HG03342 (cell line): ENCODE results near the gene IL6.
A peak's percentile ranks its signal among the peaks of the same experiment; 100 is the strongest.

Experiments
- ATAC-seq: cut with Tn5 transposase; IDR thresholded peaks from one replicate; pipeline ENCODE4 v1.9.1; 2021; ENCODE audit warnings: mild to moderate bottlenecking, moderate library complexity; ENCODE audit not compliant: unreplicated experiment

The IL6 gene

DNA sequence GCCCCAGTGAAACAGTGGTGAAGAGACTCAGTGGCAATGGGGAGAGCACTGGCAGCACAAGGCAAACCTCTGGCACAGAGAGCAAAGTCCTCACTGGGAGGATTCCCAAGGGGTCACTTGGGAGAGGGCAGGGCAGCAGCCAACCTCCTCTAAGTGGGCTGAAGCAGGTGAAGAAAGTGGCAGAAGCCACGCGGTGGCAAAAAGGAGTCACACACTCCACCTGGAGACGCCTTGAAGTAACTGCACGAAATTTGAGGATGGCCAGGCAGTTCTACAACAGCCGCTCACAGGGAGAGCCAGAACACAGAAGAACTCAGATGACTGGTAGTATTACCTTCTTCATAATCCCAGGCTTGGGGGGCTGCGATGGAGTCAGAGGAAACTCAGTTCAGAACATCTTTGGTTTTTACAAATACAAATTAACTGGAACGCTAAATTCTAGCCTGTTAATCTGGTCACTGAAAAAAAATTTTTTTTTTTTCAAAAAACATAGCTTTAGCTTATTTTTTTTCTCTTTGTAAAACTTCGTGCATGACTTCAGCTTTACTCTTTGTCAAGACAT lies 574 bp upstream of the IL6 start:
- ATAC-seq = peak; percentile 74

DNA sequence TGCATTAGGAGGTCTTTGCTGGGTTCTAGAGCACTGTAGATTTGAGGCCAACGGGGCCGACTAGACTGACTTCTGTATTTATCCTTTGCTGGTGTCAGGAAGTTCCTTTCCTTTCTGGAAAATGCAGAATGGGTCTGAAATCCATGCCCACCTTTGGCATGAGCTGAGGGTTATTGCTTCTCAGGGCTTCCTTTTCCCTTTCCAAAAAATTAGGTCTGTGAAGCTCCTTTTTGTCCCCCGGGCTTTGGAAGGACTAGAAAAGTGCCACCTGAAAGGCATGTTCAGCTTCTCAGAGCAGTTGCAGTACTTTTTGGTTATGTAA lies 675 bp downstream of the IL6 start:
- ATAC-seq = no peak

DNA sequence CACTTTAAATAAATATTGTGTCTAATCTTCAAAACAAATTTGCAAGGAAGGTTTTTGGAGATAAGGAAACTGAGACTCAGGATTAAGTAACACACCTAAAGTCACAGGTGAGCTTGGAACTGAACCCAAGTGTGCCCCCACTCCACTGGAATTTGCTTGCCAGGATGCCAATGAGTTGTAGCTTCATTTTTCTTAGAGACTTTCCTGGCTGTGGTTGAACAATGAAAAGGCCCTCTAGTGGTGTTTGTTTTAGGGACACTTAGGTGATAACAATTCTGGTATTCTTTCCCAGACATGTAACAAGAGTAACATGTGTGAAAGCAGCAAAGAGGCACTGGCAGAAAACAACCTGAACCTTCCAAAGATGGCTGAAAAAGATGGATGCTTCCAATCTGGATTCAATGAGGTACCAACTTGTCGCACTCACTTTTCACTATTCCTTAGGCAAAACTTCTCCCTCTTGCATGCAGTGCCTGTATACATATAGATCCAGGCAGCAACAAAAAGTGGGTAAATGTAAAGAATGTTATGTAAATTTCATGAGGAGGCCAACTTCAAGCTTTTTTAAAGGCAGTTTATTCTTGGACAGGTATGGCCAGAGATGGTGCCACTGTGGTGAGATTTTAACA lies 1.5 kb downstream of the IL6 start:
- no peak for ATAC-seq

DNA sequence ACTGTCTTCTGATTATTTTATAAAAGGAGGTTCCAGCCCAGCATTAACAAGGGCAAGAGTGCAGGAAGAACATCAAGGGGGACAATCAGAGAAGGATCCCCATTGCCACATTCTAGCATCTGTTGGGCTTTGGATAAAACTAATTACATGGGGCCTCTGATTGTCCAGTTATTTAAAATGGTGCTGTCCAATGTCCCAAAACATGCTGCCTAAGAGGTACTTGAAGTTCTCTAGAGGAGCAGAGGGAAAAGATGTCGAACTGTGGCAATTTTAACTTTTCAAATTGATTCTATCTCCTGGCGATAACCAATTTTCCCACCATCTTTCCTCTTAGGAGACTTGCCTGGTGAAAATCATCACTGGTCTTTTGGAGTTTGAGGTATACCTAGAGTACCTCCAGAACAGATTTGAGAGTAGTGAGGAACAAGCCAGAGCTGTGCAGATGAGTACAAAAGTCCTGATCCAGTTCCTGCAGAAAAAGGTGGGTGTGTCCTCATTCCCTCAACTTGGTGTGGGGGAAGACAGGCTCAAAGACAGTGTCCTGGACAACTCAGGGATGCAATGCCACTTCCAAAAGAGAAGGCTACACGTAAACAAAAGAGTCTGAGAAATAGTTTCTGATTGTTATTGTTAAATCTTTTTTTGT lies 2.3 kb downstream of the IL6 start:
- ATAC-seq = no peak

DNA sequence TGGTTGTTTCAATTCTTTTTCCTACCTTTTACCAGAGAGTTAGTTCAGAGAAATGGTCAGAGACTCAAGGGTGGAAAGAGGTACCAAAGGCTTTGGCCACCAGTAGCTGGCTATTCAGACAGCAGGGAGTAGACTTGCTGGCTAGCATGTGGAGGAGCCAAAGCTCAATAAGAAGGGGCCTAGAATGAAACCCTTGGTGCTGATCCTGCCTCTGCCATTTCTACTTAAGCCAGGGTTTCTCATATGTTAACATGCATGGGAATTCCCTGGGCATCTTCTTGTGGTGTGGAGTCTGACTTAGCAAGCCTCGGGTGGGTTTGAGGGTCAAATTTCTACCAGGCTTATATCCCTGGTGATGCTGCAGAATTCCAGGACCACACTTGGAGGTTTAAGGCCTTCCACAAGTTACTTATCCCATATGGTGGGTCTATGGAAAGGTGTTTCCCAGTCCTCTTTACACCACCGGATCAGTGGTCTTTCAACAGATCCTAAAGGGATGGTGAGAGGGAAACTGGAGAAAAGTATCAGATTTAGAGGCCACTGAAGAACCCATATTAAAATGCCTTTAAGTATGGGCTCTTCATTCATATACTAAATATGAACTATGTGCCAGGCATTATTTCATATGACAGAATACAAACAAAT lies 3.2 kb downstream of the IL6 start:
- no peak for ATAC-seq

DNA sequence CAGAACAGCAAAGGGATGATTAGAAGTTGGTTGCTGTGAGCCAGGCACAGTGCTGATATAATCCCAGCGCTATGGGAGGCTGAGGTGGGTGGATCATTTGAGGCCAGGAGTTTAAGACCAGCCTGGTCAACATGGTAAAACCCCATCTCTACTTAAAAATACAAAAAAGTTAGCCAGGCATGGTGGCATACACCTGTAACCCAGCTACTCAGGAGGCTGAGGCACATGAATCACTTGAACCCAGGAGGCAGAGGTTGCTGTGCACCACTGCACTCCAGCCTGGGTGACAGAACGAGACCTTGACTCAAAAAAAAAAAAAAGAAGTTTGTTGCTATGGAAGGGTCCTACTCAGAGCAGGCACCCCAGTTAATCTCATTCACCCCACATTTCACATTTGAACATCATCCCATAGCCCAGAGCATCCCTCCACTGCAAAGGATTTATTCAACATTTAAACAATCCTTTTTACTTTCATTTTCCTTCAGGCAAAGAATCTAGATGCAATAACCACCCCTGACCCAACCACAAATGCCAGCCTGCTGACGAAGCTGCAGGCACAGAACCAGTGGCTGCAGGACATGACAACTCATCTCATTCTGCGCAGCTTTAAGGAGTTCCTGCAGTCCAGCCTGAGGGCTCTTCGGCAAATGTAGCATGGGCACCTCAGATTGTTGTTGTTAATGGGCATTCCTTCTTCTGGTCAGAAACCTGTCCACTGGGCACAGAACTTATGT lies 4.1 kb downstream of the IL6 start:
- ATAC-seq = no peak

DNA sequence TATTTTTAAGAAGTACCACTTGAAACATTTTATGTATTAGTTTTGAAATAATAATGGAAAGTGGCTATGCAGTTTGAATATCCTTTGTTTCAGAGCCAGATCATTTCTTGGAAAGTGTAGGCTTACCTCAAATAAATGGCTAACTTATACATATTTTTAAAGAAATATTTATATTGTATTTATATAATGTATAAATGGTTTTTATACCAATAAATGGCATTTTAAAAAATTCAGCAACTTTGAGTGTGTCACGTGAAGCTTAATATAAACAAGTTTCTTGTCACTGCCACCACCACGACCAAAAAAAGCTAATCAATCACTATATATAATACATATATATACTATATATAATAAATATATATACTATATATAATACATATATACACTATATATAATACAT lies 4.8 kb downstream of the IL6 start:
- ATAC-seq = no peak

DNA sequence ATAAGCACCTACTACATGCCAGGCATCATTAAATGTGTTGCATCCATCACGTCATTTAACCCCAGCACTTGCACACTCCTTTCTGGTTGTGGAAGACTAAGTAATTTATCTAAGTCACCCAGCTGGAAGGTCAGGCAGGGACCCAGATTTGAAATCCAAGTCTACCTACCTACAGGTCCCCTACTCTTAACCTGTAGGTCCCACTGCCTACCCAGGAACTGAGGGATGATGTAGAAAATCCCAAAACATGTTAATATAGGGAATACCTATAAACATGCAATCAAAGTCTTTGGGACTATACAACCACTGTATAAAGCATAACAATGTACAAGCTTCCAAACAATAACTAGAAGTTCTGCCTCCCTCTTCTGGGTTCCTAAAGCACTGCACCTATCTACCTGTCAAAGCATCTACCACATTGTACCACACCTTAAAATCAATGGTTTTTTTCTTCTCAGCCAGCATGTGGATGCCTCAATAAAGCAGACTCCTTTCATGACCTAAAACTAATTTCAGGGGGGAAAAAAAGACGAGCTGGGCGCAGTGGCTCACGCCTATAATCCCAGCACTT lies 5.6 kb downstream of the IL6 start:
- no peak for ATAC-seq

DNA sequence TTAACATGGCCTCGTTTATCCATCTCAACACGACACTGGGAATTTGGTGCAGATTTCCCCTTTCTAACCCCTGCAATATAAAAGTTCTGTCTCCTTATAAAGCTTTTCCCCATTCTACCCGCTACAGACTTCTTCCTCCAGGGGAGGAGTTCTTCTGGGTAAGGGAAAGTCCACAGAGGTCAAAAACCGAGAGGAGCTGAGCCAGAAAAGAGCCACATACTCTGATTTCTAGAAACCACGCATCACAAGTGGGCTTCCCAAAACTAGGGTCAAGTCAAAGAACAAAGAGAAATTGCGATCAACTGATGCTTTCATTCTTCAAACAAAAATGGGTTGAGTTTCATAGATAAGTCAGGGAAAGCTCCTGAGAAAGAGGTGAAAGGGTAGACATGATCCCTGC lies 6.8 kb downstream of the IL6 start:
- ATAC-seq = no peak

DNA sequence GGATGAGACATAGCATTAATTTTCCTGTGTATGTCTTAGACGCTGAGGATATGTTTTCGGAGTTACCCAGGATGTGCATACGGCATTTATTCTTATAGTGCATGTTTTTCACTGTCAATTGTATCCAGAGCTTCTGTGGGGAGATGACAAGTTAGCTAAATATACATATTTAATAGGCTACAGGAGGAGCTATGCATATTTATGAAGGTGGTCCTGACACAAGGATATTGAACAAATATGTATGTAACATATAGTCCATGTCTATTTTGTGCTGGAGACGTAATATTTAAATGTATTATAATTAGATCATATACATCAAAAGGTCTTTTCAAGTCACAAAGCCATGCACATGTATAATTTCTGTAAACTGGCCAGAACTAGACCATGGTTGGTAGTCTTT lies 16.0 kb downstream of the IL6 start:
- ATAC-seq = no peak

DNA sequence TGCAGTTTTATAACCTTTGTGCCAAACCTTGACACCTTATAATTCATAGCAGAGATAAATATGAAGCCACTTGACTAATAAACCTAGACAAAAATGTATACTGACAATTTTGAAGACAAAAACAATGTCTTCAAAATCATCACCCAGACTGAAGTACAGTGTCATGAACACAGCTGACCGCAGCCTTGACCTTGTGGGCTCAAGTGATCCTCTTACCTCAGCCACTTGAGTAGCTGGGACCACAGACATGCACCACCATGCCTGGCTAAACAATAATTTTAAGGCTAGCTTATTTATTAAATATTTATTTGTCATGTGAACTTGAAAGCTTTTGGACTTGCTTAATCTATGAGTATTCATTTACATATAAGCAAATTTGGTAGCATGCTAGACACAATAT lies 24.3 kb downstream of the IL6 start:
- no peak for ATAC-seq

DNA sequence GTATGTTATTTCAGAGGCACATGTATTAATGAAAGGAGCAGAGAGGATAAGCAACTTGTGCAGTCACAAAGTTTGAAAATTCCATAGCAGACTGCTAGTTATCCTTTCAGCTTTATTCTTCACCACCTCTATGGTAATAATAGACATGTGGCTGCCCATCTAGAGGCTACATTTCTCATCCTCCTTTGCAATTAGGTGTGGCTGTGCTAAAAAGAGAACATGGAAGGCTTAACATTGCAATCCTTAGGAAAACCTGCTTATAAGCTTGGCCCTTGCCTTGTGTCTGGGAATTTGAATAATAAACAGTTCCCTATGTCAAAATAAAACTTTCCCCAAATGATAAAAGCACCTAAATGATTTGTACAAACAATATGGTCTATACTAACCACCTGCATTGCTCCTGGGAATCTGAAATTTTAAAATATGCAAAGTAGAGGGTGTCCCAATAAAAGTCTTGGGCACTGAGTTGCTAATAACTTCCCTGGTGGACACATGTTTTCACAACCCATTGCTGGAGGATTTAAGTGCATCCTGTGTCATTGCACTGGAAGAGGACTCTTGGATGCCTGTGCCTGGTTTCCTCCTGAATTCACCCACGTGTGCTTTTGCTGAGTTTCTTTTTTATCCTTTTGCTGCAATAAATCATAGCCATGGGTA lies 30.5 kb downstream of the IL6 start:
- no peak for ATAC-seq

DNA sequence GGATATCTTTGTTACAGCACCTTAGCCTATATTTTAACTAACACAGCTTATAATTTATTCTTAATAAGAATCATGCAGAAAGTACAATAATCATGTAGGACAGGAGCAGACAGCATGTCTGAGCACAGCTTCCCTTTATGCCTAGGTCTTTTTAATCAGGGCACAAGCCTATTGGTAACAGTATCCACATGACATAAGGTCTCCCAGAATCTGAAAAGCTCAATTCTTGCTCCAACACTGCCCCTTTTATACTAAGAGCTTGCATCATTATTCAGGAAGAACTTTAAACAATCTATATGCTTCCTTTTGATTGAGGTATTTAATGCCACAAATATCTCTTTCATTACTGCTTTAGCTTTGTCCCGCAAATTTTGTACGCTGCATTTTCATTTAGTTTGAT lies 31.6 kb downstream of the IL6 start:
- ATAC-seq = no peak

DNA sequence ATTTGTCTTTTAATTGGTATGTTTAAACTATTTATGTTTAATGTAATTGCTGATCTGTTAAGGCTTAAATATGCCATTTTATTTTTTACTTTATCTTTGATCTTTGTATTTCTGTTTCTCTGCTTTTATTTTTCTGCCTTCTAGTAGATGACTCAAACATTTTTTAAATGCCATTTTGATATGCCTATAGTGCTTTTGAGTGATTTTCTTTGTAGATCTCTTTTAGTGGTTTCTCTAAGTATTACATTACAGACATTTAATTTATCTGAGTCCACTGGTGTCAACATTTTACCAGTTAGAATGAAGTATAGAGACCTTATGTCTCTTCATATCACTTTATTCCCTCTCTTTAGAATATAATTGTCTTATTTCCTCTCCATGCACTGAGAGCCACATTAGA lies 32.7 kb downstream of the IL6 start:
- no peak for ATAC-seq

DNA sequence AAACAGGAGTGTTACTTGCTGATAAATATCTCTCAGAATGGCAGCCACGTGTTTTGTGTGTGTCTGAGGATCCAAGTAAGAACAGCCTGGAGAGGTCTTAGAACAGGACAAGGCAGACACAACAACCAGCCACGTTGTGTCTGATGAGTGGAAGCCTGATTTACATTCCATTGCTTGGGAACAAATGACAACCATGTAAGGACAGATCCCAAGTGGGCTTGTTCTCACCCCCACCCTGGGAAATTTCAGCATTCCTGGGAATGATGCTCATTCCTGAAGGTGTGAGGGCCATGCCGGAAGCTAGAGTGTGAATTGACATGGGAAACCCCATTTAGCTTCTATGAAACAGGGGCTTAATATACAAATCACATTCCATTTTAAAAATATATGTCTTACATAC lies 35.9 kb downstream of the IL6 start:
- ATAC-seq = no peak

DNA sequence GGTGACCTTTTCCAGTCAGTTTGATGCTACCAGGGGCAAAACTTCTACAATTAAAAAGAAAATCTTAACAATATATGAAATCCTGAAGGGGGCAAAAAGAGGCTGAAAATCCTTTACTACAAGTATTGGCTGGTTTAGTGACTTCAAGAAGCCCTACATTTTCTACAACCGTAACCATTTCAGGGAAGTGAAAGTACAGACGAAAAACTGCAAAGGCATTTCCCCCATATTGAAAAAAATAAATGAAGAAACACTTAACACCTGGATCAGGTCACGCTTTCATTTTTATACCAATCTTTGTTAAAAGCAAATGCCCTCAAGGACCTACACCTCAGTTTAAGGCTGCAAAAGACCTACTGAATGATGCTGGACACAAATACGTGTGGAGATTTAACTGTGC lies 38.6 kb downstream of the IL6 start:
- ATAC-seq = peak; percentile 92

DNA sequence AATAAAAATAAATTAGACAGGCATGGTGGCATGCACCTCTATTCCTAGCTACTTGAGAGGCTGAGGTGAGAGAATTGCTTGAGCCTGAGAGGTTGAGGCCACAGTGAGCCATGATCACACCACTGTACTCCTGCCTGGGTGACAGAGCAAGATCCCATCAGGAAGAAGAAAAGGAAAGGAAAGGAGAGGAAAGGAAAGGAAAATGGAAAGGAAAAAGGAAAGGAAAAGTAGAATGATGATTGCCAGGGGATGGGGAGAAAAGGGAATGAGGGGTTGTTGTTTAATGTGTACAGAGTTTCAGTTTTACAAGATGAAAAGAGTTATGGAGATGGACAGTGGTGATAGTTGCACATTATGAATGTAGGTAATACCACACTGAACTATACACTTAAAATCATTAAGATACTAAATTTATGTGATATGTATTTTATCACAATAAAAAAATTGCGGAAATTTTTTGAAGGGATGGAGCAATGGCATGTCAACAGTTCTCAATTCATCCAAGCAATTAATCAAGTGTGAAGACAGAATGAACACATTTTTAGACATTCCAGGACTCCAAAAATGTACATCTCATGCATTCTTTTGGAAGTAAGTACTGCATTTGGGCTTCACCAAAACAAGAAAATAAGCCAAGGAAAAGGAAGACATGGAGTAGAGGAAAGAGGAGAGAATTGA lies 44.3 kb downstream of the IL6 start:
- ATAC-seq = no peak

DNA sequence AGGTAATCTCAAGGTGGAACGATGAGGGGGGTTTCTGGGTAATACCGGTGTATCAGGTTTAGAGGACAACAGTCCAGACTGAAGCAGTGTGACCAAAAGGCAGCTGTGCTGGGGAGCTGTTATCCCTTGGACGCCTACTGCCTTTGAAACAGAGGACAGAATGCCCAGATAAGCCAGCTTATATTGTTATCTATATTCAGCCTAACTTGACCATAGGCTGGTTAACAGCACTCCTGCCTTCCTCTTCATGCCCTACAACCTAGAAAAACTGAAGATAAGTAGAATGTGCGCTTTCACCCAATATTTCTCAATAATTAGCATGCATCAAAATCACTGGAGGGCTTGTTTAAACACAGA lies 44.9 kb downstream of the IL6 start:
- ATAC-seq = no peak

DNA sequence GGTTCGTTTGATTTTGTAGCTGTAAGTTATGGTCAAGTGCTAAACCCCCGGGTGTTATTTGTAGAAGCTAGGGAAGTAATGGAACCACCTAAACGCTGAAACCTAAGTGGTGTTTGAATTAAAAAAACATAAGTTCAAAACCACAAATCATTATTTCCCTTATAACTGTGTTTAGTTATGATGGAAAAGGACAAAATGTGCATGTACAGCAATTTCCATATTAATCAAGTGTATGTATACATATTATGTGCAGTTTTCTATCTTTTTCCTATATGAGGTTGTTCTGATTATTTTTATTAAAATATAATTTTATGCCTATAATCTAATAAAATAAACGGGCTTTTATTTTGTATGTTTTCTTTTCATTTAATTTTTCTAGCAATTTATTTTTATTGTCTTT lies 45.9 kb downstream of the IL6 start:
- ATAC-seq = no peak

DNA sequence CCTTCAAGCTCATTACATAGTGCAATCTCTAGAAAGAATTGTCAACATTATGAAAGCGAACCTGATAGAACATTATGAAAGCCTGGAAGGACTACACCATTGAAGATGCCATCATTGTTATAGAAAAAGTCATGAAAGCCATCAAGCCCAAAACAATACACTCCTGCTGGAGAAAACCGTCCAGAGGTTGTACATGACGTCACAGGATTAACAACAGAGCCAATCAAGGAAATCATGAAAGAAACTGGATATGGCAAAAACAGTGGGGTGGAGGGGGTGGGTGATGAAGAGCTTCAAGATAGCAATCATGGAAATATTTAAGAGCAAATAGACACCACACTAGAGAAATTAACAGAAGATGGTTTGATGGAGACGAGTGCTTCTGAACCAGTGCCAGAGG lies 50.0 kb downstream of the IL6 start:
- no peak for ATAC-seq
